Type B pancreatic cell (in vitro differentiated cells): Measurements from ENCODE around the gene ULK4. TPM values are rescaled to one million over a fixed set of nuclear protein-coding genes. Genes with fewer than 3 reads are reported as not detected.

Experiments
- DNase-seq: peaks from one replicate; pipeline ENCODE4 v3.0.0; 2021; ENCODE audit warnings: mixed read lengths; ENCODE audit not compliant: unreplicated experiment; ENCODE audit errors: extremely low spot score
- H3K27ac Mint-ChIP-seq: 2 replicates; pipeline ENCODE4 v1.8.0; 2021; ENCODE audit warnings: mild to moderate bottlenecking, mixed read lengths
- H3K27me3 Mint-ChIP-seq: 2 replicates; pipeline ENCODE4 v1.8.0; 2021; ENCODE audit warnings: mixed read lengths
- H3K36me3 Mint-ChIP-seq: 2 replicates; pipeline ENCODE4 v1.8.0; 2021; ENCODE audit warnings: mixed read lengths
- H3K4me1 Mint-ChIP-seq: one replicate; pipeline ENCODE4 v1.8.0; 2021; ENCODE audit warnings: mixed read lengths; ENCODE audit not compliant: unreplicated experiment
- H3K4me3 Mint-ChIP-seq: 2 replicates; pipeline ENCODE4 v1.8.0; 2021; ENCODE audit warnings: mild to moderate bottlenecking, mixed read lengths
- H3K9me3 Mint-ChIP-seq: 2 replicates; pipeline ENCODE4 v1.8.0; 2021; ENCODE audit warnings: mixed read lengths
- total RNA-seq: library from RNA; stranded (reverse); gene quantifications from 2 replicates; pipeline ENCODE4 v1.2.1, GENCODE V29; 2021; ENCODE audit warnings: low replicate concordance
- TF ChIP-seq, protein P1 (sequence below): fragments of 200-600 bp; sonication (generic); conservative IDR thresholded peaks from 2 replicates; pipeline ENCODE4 v1.5.0; 2021; ENCODE audit warnings: antibody characterized with exemption, mild to moderate bottlenecking

The ULK4 gene
- total RNA-seq, 1 donor from 2014 or later = 10.7 TPM

DNA sequence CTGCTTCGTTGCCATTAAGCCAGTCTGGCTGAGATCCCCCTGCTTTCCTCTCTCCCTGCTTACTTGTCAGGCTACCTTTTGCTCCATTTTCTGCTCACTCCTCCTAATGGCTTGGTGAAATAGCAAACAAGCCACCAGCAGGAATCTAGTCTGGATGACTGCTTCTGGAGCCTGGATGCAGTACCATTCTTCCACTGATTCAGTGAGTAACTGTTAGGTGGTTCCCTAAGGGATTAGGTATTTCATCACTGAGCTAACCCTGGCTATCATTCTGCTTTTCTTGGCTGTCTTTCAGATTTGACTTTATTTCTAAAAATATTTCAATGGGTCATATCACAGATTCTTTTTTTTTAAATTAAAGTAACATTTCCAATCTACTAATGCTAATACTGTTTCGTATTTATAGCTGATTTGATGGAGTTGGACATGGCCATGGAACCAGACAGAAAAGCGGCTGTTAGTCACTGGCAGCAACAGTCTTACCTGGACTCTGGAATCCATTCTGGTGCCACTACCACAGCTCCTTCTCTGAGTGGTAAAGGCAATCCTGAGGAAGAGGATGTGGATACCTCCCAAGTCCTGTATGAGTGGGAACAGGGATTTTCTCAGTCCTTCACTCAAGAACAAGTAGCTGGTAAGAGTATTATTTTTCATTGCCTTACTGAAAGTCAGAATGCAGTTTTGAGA lies 737.6 kb downstream of the ULK4 start:
- no peaks in the 10 kb centered on the region for H3K27me3 Mint-ChIP-seq
- no peak for DNase-seq
- H3K36me3 Mint-ChIP-seq = peaks cover 58% of the 10 kb centered on the region
- TF ChIP-seq, protein P1, sequence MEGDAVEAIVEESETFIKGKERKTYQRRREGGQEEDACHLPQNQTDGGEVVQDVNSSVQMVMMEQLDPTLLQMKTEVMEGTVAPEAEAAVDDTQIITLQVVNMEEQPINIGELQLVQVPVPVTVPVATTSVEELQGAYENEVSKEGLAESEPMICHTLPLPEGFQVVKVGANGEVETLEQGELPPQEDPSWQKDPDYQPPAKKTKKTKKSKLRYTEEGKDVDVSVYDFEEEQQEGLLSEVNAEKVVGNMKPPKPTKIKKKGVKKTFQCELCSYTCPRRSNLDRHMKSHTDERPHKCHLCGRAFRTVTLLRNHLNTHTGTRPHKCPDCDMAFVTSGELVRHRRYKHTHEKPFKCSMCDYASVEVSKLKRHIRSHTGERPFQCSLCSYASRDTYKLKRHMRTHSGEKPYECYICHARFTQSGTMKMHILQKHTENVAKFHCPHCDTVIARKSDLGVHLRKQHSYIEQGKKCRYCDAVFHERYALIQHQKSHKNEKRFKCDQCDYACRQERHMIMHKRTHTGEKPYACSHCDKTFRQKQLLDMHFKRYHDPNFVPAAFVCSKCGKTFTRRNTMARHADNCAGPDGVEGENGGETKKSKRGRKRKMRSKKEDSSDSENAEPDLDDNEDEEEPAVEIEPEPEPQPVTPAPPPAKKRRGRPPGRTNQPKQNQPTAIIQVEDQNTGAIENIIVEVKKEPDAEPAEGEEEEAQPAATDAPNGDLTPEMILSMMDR = no peak
- H3K9me3 Mint-ChIP-seq = no peaks in the 10 kb centered on the region
- H3K4me3 Mint-ChIP-seq = no peak overlapping the region
- H3K4me1 Mint-ChIP-seq = peaks cover 22% of the 10 kb centered on the region
- no peak overlapping the region for H3K27ac Mint-ChIP-seq

DNA sequence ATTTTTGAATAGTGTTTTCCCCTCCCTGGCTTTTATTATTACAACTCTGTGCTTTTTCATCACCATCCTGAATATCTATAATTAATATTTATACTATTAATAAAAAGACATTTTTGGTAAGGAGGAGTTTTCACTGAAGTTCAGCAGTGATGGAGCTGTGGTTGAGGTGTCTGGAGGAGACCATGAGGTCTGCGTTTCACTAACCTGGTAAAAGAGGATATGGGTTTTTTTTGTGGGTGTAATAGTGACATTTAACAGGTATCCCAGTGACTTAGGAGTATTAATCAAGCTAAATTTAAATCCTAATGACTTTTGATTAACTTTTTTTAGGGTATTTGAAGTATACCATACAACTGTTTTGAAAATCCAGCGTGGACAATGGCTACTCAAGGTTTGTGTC lies 738.2 kb downstream of the ULK4 start:
- no peak for DNase-seq
- no peak overlapping the region for H3K4me3 Mint-ChIP-seq
- no peaks in the 10 kb centered on the region for H3K9me3 Mint-ChIP-seq
- no peaks in the 10 kb centered on the region for H3K27me3 Mint-ChIP-seq
- no peak overlapping the region for H3K27ac Mint-ChIP-seq
- TF ChIP-seq, protein P1 = no peak
- H3K36me3 Mint-ChIP-seq = peaks cover 58% of the 10 kb centered on the region
- peaks cover 26% of the 10 kb centered on the region for H3K4me1 Mint-ChIP-seq

- TF ChIP-seq, protein P1 = no peak
- H3K9me3 Mint-ChIP-seq = no peaks in the 10 kb centered on the region
- H3K4me1 Mint-ChIP-seq = peaks cover 26% of the 10 kb centered on the region
- peaks cover 52% of the 10 kb centered on the region for H3K36me3 Mint-ChIP-seq
- no peak overlapping the region for H3K4me3 Mint-ChIP-seq
- no peaks in the 10 kb centered on the region for H3K27me3 Mint-ChIP-seq
- H3K27ac Mint-ChIP-seq = no peak overlapping the region
- no peak for DNase-seq
These were observed 738.8 kb downstream of the ULK4 start for GRCh38 chr3:41223078-41223477.

GRCh38 chr3:41222501-41222900 lies 739.4 kb downstream of the ULK4 start:
- Mint-ChIP-seq H3K4me3 (no peak overlapping the region), H3K27me3 (no peaks in the 10 kb centered on the region), H3K27ac (no peak overlapping the region), H3K4me1 (peaks cover 30% of the 10 kb centered on the region), H3K9me3 (no peaks in the 10 kb centered on the region), H3K36me3 (peaks cover 46% of the 10 kb centered on the region)
- TF ChIP-seq, protein P1 = no peak
- no peak for DNase-seq

- Mint-ChIP-seq H3K27ac (no peak overlapping the region), H3K36me3 (peaks cover 41% of the 10 kb centered on the region)
These were observed 739.9 kb downstream of the ULK4 start for GRCh38 chr3:41222012-41222411.

More at GRCh38 chr3:41222012-41222411, 739.9 kb downstream of the ULK4 start:
- Mint-ChIP-seq H3K4me3 (no peak overlapping the region), H3K4me1 (peaks cover 33% of the 10 kb centered on the region), H3K27me3 (no peaks in the 10 kb centered on the region), H3K9me3 (no peaks in the 10 kb centered on the region)
- DNase-seq = no peak
- TF ChIP-seq, protein P1 = no peak
